ENCODE results near the gene GPR152. TPM values are rescaled to one million over a fixed set of nuclear protein-coding genes. Genes with fewer than 3 reads are reported as not detected.

GPR152 gene
- total RNA-seq, 1 experiment from 2014 or later = not detected

- no peak for DNase-seq (ENCODE audit: low spot score)
These were observed 28.5 kb downstream of the GPR152 start for GRCh38 chr11:67423891-67424613.

DNA sequence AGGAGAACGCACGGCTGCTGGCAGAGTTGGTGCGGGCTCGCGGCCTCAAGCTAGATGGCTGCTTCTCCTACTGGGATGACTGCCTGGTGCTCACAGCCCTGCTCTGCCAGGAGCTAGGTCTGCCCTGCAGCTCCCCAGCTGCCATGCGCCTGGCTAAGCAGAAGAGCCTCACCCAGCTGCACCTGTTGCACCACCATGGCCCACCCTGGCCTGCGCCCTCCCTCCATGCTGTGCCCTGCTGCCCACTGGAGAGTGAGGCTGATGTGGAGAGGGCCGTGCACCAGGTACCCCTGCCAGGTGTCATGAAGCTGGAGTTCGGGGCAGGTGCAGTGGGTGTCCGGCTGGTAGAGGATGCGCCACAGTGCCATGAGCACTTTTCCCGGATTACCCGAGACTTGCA lies 29.1 kb downstream of the GPR152 start:
- DNase-seq (ENCODE audit: low spot score) = no peak

GRCh38 chr11:67422891-67423290 lies 29.6 kb downstream of the GPR152 start:
- no peak for DNase-seq (ENCODE audit: low spot score)

DNA sequence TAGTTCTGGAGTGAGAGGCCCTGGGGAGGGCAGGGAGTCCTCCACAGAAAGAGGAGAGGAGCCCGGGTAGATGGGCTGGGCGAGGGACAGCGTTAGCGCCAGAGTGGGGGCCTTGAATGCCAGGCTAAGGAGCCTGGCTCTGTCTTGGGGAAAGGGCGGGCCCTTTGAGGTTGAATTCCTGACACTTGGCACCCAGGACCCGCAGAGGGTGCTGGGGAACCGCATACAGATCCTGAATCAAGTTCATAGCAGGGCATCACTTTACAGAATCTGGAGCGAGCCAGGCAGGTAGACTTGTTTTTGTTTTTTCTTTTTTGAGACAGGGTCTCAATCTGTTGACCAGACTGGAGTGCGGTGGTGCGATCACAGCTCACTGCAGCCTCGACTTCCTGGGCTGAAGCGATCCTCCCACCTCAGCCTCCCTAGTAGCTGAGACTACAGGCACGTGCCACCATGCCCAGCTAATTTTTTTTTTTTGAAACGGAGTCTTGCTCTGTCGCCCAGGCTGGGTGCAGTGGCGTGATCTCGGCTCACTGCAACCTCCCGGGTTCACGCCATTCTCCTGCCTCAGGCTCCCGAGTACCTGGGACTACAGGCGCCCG lies 31.0 kb downstream of the GPR152 start:
- DNase-seq (ENCODE audit: low spot score) = no peak

DNA sequence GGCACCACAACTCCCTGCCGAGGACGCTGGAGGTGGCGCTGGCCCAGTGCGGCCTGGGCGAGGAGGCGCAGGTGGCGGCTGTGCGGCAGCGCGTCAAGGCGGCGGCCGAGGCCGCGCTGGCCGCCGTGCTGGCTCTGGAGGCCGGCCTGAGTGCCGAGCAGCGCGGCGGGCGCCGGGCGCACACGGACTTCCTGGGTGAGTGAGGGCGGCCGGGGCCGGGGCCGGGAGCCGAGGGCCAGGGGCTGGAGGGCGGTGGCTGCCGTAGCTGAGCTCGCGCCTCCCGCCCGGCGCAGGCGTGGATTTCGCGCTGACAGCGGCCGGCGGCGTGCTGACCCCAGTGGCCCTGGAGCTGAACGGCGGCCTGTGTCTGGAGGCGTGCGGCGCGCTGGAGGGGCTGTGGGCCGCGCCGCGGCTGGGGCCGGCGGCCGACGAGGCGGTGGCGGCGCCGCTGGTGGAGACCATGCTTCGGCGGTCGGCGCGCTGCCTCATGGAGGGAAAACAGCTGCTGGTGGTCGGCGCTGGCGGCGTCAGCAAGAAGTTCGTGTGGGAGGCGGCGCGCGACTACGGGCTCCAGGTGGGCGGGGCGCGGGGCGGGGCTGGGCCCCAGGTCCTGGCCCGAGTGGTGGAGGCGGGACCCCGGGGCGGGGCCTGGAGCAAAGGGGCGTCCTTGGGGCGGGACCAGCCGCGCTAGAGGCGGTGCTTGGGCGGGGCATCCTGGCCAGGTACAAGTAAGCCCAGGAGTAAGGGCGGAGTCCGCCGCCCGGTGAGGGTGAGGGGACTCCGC lies 31.7 kb downstream of the GPR152 start:
- DNase-seq (ENCODE audit: low spot score) = peak; percentile 68

DNA sequence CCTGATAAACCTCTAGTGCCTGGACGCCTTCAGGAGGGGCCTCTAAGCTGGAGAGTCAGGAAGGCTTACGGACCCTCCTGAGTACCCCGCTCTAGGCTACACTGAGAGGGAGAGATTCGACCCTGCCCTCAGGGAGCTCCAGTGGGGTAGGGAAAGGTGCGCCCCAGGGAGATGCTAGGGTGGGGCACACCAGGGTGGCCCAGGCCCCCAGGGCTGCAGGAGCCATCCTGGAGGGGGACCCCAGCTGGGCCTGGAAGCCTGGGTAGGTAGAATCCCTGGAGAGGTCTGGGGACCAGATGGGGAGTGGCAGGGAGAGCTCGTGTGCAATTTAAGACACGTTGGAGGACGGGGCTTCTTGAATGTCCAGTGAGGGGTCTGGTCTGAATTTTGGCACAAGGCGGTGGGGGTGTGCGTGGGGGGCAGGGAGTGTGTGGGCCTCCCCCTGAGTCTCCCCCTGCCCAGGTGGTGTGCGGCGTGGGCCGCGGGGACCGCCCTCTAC lies 32.3 kb downstream of the GPR152 start:
- DNase-seq (ENCODE audit: low spot score) = no peak

DNA sequence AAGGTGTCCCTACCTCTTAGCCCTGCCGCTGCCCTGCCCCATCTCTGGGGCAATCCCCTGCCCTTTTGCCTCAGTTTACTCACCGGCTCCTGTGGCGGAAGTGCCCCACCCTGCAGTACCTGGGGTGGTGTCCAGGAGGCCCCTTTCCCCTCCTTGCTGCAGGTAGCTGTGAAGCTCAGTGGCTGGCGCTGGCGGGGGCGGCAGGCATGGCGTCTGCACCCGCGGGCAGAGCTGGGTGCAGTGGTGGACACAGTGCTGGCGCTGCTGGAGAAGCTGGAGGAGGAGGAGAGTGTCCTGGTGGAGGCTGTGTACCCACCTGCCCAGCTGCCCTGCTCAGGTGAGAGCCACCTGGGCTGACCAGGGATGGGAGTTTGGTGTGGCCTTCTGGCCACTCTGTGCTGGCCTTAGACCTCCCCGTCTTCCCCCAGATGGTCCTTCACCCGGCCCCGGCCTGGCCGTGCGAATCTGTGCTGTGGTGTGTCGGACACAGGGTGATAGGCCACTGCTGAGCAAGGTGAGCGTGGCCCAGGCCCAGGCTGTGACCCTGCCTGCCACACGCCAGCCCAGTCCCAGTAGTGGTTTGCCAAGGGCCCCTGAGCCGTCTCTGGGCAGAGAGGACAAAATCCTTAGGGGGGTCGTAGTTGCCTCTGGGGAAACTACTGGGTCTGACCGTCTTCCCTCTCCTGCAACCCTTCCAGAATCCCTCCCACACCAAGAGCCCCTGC lies 33.0 kb downstream of the GPR152 start:
- DNase-seq (ENCODE audit: low spot score) = no peak

DNA sequence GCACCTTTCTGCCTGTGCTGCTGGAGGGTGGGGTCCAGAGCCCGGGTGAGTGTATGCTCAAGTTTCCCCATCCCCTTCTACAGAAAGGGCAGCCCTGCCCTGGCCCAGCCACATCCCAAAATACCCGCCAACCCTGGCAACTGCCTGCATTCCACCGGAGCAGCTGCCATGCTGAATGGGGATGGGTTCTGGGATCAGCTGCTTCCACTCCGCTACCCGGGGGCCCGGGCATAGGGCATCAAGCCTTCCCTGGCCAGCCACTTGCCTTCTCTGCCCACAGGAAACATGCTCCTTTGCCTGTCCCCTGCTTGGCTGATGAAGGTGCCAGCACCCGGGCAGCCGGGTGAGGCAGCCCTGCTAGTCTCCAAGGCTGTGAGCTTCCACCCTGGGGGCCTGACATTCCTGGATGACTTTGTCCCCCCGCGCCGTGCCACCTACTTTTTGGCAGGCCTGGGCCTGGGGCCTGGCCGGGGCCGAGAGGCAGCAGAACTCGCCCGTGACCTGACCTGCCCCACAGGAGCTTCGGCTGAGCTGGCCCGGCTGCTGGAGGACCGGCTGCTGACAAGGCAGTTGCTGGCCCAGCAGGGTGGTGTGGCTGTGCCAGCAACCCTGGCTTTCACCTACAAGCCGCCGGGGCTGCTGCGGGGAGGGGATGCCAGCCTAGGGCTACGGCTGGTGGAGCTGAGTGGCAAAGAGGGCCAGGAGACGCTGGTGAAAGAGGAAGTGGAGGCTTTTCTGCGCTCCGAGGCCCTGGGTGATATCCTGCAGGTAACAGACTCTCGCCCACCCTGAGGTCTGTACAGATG lies 33.9 kb downstream of the GPR152 start:
- DNase-seq (ENCODE audit: low spot score) = no peak

- no peak for DNase-seq (ENCODE audit: low spot score)
These were observed 35.1 kb downstream of the GPR152 start for GRCh38 chr11:67417425-67417824.

DNA sequence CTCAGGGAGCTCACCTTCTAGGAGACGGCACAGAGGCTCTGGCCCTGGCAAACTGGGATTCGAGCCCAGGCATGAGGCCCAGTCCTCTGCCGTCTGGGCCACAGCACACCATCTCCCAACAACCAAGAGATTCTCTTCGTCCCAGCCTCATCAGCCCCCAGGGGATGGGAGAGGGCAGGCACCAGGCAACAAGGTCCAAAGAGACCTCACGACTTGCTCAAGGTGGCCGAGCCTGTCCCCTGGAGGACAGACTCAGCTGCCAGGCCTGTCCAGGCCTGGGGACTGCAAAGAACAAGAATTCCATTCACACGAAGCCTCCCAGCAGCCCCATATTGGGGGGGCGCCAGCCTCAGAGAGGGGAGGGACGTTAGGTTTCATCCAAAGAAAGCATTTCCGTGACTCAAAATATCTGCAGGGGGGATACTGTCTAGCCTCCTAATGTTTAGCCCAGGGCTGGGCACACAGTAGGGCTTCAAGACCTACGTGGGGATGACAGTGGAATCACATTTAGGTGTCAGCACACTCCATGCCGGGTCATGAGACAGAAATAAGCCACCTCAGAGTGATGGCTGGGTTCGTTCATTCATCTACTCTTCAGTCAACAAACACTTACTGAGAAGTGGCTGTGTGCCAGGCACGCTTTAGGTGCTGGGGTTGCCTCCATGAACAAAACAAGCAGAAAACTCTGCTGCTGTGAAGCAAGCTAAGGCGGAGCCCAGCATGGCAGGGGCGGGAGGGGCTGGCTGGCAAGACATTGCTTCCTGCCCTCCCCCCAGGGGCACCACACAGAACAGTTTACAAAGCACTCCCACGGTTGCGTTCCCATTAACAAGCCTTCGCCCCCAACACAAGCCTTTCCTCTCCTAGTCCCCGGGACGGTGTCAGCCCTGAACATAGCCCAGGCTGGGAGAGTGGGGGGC lies 35.9 kb downstream of the GPR152 start:
- peak; percentile 57 for DNase-seq (ENCODE audit: low spot score)

GRCh38 chr11:67415501-67416304 lies 36.8 kb downstream of the GPR152 start, which contains the start of gene CARNS1:
TSS of gene CARNS1 (plus strand) at chr11:67415678. CDS start at chr11:67416200, 522 bp downstream.
- DNase-seq (ENCODE audit: low spot score) = no peak

GRCh38 chr11:67413266-67413849 lies 39.2 kb downstream of the GPR152 start:
- DNase-seq (ENCODE audit: low spot score) = no peak

DNA sequence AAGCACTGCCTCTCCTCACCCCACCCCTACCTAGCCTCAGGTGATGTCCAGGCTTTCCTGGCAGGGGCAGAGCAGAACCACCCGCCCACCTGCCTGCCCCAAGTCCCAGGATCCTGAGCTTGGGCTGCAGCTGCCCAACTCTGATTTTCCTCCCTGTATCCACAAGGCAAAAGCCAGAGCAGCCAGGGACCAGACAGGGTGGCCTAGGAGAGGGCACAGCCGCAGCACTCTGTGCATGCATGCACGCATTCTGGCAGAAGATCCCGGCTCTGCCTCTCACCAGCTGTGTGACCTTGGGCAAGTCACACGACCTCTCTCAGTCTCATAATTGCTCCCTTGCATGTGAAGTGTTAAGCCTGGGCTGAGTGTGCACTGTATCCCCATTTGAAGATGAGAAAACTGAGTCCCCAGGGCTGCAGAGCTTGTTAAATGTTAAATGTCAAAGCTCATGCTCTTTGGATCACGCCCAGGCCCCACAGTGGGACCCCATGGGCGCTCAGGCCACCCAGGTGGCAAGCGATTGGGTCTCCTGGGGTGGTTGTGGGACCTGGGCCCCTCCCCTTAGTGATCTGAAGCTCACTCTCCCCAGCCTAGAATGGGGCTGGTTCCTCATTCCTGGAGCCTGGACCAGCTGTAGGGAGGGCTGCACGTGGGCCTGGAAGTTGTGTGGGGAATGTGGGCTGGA lies 39.9 kb downstream of the GPR152 start:
- DNase-seq (ENCODE audit: low spot score) = no peak

DNA sequence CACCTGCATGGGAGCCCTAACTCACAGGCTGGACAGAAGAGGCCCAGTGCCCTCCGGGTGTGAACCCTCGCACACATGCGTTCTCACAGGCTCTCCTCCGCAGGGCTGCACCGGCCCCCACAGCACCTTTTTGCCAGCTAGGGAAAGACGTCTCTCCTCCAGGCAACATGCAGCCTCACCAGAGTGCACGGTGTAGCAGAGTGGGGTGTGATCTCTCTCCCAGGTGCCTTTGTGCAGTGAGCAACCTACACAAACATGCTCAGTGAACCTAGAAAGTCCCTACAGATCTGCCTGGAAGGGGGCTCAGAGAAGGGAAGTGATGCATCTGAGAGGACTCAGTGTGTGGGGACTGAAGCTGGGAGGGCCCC lies 40.8 kb downstream of the GPR152 start:
- DNase-seq (ENCODE audit: low spot score) = no peak

DNA sequence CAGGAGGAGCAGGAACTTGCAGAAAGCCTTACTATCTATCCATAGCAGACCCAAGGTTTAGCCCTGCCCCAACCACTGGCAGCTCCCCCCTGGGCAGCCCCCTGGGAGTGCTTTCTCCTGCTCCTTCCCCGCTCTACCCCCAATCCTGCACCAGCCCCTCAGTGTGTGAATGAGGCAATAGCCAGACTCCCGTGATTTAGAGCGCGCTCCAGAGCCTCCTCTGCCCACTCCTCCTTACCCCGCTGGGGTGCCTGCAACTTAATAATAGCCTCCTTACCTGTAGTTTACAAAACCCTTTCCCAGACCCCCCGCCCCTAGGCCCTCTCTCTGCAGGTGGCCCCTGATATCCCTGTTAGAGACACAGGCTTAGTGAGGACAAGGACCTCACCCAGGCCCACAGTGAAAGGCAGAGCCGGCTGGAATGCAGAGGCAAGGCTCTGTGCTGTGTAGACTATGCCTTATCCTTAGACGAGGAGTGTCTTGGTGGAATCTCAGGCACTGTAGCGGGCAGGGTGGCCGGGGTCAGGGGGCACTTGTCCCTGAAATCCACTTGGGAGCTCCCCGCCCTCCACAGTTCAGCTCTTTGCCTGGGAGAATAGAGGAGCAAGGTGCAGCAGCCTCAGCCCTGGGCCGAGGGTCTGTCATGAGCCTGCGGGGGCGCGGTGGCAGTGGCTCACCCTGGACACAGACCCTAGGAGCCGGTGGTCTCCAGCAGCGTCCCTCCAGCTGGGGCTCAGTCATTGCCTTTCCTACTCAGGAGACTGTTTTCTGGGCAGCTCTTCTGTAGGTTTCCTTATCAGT lies 41.3 kb downstream of the GPR152 start:
- DNase-seq (ENCODE audit: low spot score) = no peak

GRCh38 chr11:67410369-67410831 lies 42.1 kb downstream of the GPR152 start:
- no peak for DNase-seq (ENCODE audit: low spot score)

DNA sequence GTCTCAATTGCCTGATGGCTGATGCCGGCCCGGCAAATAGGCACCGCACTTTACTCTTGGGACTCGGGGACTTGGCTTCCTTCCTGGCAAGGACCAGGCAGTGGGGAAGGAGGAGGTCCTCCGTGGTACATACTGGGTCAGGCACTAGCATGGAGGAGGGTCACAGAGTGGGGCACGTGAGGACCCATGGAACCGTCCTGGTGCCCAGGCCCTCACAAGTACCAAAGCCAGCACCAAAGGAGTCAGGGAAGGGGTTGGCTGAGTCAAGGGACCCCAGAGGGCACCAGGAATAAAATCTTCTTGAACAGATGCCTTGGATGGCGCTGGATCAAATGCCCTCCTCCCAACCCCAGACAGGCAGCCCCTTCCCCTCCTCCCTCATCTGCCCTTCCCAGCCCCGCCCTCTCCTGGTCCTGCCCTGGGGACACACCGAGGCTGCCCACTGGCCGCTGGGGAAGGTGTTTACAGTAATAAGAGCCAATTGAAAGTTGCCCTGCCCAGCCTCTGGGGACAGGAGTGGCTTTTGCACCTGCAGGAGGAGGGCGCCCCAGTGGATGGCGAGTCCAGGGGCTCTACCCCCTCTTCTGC lies 42.7 kb downstream of the GPR152 start:
- no peak for DNase-seq (ENCODE audit: low spot score)
